Esophagus squamous epithelium (tissue), 5 donors: ENCODE measurements around the gene PFDN4. TPM values are rescaled to one million over a fixed set of nuclear protein-coding genes. Genes with fewer than 3 reads are reported as not detected.

Source experiments
- DNase-seq: peaks from one replicate; lab custom pipeline; 2025; lab: John Stamatoyannopoulos, UW
- H3K27ac ChIP-seq, 4 donors: fragments of 200-600 bp; sonication (generic); one replicate each; pipeline ENCODE4 v1.5.1; 2016 to 2019; ENCODE audit warnings: mild to moderate bottlenecking in 1 of 4
- H3K27me3 ChIP-seq, 4 donors: fragments of 200-600 bp; sonication (generic); 1 replicate in 3 of 4; 2 replicates in 1 of 4; pipeline versions ENCODE4 v1.5.1 to v1.6.0; 2017 to 2021; ENCODE audit warnings: antibody characterized with exemption in 1 of 4
- H3K36me3 ChIP-seq, 3 donors: fragments of 200-600 bp; sonication (generic); one replicate each; pipeline ENCODE4 v1.5.1; 2016 to 2019
- H3K4me1 ChIP-seq, 3 donors: fragments of 200-600 bp; sonication (generic); one replicate each; pipeline ENCODE4 v1.5.1; 2017 to 2019
- H3K4me3 ChIP-seq, 4 donors: fragments of 200-600 bp; sonication (generic); 1 replicate in 3 of 4; 2 replicates in 1 of 4; pipeline ENCODE4 v1.5.1; 2016 to 2019; ENCODE audit warnings: mild to moderate bottlenecking in 2 of 4, moderate library complexity in 1 of 4
- H3K9me3 ChIP-seq, 3 donors: fragments of 200-600 bp; sonication (generic); one replicate each; pipeline ENCODE4 v1.5.1; 2016 to 2019
- POLR2A ChIP-seq, 4 donors: fragments of 450-650 bp; IDR thresholded peaks; one replicate each; pipeline ENCODE4 v1.6.1; 2017; ENCODE audit warnings: antibody characterized with exemption in 4 of 4, mild to moderate bottlenecking in 4 of 4, moderate library complexity in 3 of 4
- WGBS, 2 donors: methylation state at CpG; one replicate each; pipeline ENCODE4 v1.1.5; 2018; 5-methylcytosine and 5-hydroxymethylcytosine counted together
- intact Hi-C: fragments of 100-400 bp; cut with DNase I; formaldehyde crosslinking; loops from one replicate; pipeline ENCODE4 v1.15.0; 2022
- total RNA-seq, 4 donors: library from RNA; depleted of rRNA; stranded (reverse); fragments of >200 nt; gene quantifications; one replicate each; pipeline ENCODE4 v1.1.0, GENCODE V29; 2016
- TF ChIP-seq, protein P1 (sequence below), 6 experiments: fragments of 450-650 bp in 4 of 6; fragments of 200-600 bp in 2 of 6; sonication (generic) in 2 of 6; IDR thresholded peaks; one replicate each; pipeline ENCODE4 v1.5.1; 2016 to 2019; ENCODE audit warnings: antibody characterized with exemption in 6 of 6, mild to moderate bottlenecking in 4 of 6, moderate library complexity in 4 of 6
- donor health status: DM: yes; HTN: yes; CAD: no.

The PFDN4 gene
- total RNA-seq, 4 donors from 2014 or later = 39.0 to 68.9 (median 46.4) TPM

DNA sequence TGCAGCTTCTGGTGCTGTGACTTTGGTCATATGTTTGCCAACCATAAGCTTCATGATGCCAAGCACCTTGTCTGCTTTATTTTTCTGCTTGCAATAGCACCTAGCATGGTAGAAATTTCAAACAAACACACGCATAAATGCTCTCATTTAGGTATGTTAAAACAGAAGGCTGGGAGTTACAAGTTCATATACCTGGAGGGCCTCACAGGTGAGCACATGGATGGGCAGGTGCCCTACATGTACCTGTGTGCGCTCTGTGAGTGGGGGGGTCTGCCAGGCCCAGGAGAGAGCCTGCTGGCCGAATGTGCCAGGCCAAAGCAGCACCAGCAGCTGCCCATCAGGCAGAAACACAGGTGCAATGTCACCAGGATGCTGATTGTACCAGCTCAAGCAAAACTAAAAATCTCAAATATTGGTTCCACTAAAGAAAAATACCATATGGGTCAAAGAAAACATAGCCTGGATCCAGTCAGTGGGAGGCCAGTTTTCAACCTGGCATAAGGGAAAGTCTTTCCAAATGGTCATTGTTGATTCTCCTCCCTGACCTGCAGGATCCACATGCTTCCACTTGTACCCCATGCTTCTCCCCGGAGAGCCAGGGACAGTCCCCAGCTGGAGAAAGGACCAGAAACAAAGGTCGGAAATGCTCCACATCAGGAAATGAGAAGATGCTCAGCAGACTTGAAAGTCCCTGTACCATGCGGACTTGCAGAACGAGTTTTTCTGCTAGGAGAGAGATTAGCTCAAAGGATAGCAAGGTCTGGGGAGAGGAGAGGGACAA lies 7.2 kb upstream of the PFDN4 start:
- peaks cover 0 to 23% (median 0%) of the 10 kb centered on the region in 3 donors for H3K4me1 ChIP-seq
- WGBS, 2 donors = 35 to 57% methylated on average over 4 to 5 of the region's 7 CpGs
- H3K9me3 ChIP-seq = no peaks in the 10 kb centered on the region
- intact Hi-C loops = no loop called here
- no peak for DNase-seq
- no peak overlapping the region for H3K4me3 ChIP-seq
- TF ChIP-seq POLR2A (IDR thresholded peaks at IDR 0.05) = no peak
- TF ChIP-seq, protein P1, sequence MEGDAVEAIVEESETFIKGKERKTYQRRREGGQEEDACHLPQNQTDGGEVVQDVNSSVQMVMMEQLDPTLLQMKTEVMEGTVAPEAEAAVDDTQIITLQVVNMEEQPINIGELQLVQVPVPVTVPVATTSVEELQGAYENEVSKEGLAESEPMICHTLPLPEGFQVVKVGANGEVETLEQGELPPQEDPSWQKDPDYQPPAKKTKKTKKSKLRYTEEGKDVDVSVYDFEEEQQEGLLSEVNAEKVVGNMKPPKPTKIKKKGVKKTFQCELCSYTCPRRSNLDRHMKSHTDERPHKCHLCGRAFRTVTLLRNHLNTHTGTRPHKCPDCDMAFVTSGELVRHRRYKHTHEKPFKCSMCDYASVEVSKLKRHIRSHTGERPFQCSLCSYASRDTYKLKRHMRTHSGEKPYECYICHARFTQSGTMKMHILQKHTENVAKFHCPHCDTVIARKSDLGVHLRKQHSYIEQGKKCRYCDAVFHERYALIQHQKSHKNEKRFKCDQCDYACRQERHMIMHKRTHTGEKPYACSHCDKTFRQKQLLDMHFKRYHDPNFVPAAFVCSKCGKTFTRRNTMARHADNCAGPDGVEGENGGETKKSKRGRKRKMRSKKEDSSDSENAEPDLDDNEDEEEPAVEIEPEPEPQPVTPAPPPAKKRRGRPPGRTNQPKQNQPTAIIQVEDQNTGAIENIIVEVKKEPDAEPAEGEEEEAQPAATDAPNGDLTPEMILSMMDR (IDR thresholded peaks at IDR 0.05) = no peak
- H3K27ac ChIP-seq = no peak overlapping the region
- no peaks in the 10 kb centered on the region for H3K27me3 ChIP-seq
- no peaks in the 10 kb centered on the region for H3K36me3 ChIP-seq

DNA sequence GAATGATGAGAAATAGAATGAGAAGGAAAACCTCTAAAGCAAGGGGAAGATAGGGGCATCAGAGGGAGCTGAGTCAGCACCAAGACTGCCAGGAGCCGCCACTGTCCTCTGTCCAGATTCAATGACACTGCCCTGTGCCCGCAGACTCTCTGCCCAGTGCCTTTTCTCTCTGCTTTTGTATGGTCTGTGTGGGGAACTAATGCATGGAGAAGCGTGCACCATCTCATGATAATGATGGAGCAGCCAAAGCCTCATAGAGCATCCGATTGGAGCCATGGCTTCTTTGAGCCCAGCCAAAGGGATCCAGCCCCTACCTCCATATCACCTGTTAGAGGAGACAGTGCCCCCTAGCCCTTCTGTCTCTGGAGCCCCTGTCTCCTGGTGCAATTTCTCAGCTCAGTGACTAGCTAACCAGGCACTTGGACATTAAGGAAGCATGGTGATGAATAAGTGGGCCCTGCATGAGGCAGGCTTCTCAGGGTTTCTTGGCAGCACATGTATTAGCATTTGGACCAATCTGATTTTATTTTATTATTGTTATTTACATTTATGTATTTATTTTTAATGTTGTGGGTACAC lies 6.5 kb upstream of the PFDN4 start:
- DNase-seq = no peak
- intact Hi-C loops = no loop called here
- Histone ChIP-seq H3K4me3 (no peak overlapping the region), H3K9me3 (no peaks in the 10 kb centered on the region), H3K27ac (no peak overlapping the region), H3K4me1 (peaks cover 0 to 23% (median 0%) of the 10 kb centered on the region in 3 donors), H3K27me3 (no peaks in the 10 kb centered on the region), H3K36me3 (no peaks in the 10 kb centered on the region)
- 53 to 83% methylated on average over 4 of the region's 4 CpGs for WGBS, 2 donors
- no peak for TF ChIP-seq POLR2A (IDR thresholded peaks at IDR 0.05)
- TF ChIP-seq, protein P1 (IDR thresholded peaks at IDR 0.05) = no peak

DNA sequence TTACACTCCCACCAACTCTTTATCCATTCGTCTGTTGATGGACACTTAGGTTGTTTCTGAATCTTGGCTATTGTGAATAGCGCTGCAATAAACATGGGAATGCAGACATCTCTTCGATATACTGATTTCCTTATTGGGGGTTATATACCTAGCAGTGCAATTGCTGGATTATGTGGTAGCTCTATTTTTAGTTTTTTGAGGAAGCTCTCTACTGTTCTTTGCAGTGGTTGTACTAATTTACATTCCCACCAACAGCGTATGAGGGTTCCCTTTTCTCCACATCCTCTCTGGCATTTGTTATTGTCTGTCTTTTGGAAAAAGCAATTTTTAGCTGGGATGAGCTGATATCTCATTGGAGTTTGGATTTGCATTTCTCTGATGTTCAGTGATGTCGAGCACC lies 4.6 kb upstream of the PFDN4 start:
- Histone ChIP-seq H3K4me1 (peaks cover 0 to 22% (median 0%) of the 10 kb centered on the region in 3 donors), H3K27me3 (no peaks in the 10 kb centered on the region), H3K9me3 (no peaks in the 10 kb centered on the region), H3K4me3 (no peak overlapping the region), H3K27ac (no peak overlapping the region), H3K36me3 (no peaks in the 10 kb centered on the region)
- TF ChIP-seq, protein P1 (IDR thresholded peaks at IDR 0.05) = no peak
- no peak for TF ChIP-seq POLR2A (IDR thresholded peaks at IDR 0.05)
- no peak for DNase-seq
- 65 to 87% methylated on average over 5 of the region's 5 CpGs for WGBS, 2 donors
- intact Hi-C loops = no loop called here

DNA sequence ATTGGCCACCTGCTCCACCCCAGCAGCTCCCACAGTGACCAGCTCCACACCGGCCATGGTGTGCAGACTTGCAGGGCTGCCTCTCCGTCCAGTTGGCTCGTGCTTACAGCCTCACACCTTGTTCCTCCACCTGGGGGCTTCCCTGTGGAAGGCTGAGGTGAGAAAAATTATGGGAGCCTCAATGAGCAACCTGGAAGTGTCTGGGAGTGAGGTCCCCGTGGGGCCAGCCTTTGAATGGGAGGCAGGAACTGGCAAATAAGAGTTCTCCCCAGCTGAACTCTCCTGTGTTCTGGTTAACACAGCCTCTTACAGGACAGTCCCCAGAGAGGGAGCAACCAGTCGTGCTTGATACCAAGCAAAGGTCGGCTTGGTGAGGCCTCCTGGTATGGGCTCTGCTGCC lies 3.8 kb upstream of the PFDN4 start:
- no peak for DNase-seq
- WGBS, 2 donors = 74 to 87% methylated on average over 5 to 6 of the region's 6 CpGs
- Histone ChIP-seq H3K27me3 (no peaks in the 10 kb centered on the region), H3K4me3 (no peak overlapping the region), H3K36me3 (no peaks in the 10 kb centered on the region), H3K27ac (no peak overlapping the region), H3K9me3 (no peaks in the 10 kb centered on the region), H3K4me1 (peaks cover 1 to 30% (median 4%) of the 10 kb centered on the region in 3 donors)
- TF ChIP-seq POLR2A (IDR thresholded peaks at IDR 0.05) = no peak
- TF ChIP-seq, protein P1 (IDR thresholded peaks at IDR 0.05) = no peak
- intact Hi-C loops = no loop called here

DNA sequence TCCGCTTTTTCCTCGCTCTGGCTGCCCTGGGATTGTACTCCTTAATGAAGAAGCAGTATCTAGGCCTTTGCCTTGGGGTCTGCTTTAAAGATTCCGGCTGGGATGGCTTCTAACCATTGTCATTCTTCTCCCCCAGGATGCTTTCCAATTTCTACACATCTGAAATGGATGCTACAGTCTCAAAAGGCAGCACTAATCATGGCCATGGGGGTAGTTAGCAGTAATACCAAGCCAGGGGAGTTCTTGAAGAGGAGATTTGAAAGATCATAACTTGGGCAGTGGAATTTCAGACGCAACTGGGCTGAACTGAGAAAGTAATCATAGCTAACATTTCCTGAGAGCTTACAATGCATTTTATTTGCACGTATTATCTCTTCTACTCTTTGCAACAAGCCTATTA lies 3.4 kb upstream of the PFDN4 start:
- DNase-seq = no peak
- H3K27me3 ChIP-seq = no peaks in the 10 kb centered on the region
- no peaks in the 10 kb centered on the region for H3K36me3 ChIP-seq
- peaks cover 4 to 31% (median 8%) of the 10 kb centered on the region in 3 donors for H3K4me1 ChIP-seq
- intact Hi-C loops = no loop called here
- 86 to 93% methylated on average over 5 of the region's 5 CpGs for WGBS, 2 donors
- no peak overlapping the region for H3K27ac ChIP-seq
- H3K4me3 ChIP-seq = no peak overlapping the region
- no peak for TF ChIP-seq POLR2A (IDR thresholded peaks at IDR 0.05)
- TF ChIP-seq, protein P1 (IDR thresholded peaks at IDR 0.05) = no peak
- no peaks in the 10 kb centered on the region for H3K9me3 ChIP-seq
